Heart left ventricle (tissue), 16 donors: ENCODE results near the gene TNFRSF18. TPM values are rescaled to one million over a fixed set of nuclear protein-coding genes. Genes with fewer than 3 reads are reported as not detected.

Source experiments
- ATAC-seq, 4 donors: fragments of 200-7000 bp; cut with Tn5 transposase; one replicate each; pipeline ENCODE4 v1.9.1; 2020 to 2022; ENCODE audit warnings: moderate library complexity in 4 of 4, mild to moderate bottlenecking in 3 of 4, moderate number of reproducible peaks in 1 of 4
- DNase-seq, 5 donors: peaks; one replicate each; pipeline ENCODE4 v3.0.0-alpha.2; 2020
- H3K27ac ChIP-seq, 12 donors: fragments of 200-600 bp; sonication (generic) in 4 of 12; one replicate each; pipeline versions ENCODE4 v1.5.0 to v1.8.0; 2016 to 2022; ENCODE audit warnings: mild to moderate bottlenecking in 2 of 12
- H3K27me3 ChIP-seq, 9 donors: fragments of 200-600 bp; sonication (generic) in 2 of 9; one replicate each; pipeline versions ENCODE4 v1.5.1 to v1.8.0; 2016 to 2022; ENCODE audit warnings: mild to moderate bottlenecking in 3 of 9
- H3K36me3 ChIP-seq, 9 donors: fragments of 200-600 bp; sonication (generic) in 2 of 9; one replicate each; pipeline versions ENCODE4 v1.5.0 to v1.8.0; 2018 to 2022; ENCODE audit warnings: mild to moderate bottlenecking in 2 of 9
- H3K4me1 ChIP-seq, 12 donors: fragments of 200-600 bp; sonication (generic) in 4 of 12; one replicate each; pipeline versions ENCODE4 v1.5.0 to v1.8.0; 2016 to 2022; ENCODE audit warnings: mild to moderate bottlenecking in 3 of 12
- H3K4me3 ChIP-seq, 12 donors: fragments of 200-600 bp; sonication (generic) in 4 of 12; one replicate each; pipeline versions ENCODE4 v1.5.0 to v1.8.0; 2017 to 2022; ENCODE audit warnings: mild to moderate bottlenecking in 9 of 12, moderate library complexity in 4 of 12
- H3K9me3 ChIP-seq, 12 donors: fragments of 200-600 bp; sonication (generic) in 4 of 12; one replicate each; pipeline versions ENCODE4 v1.5.0 to v1.8.0; 2016 to 2022; ENCODE audit warnings: mild to moderate bottlenecking in 1 of 12
- POLR2A ChIP-seq, 2 donors: fragments of 450-650 bp; IDR thresholded peaks; one replicate each; pipeline ENCODE4 v1.6.1; 2017; ENCODE audit warnings: antibody characterized with exemption in 2 of 2, mild to moderate bottlenecking in 2 of 2, moderate library complexity in 2 of 2
- WGBS, 4 donors: extraction: QIAGEN DNeasy Blood & Tissue Kit in 2 of 4; methylation state at CpG; one replicate each; pipeline versions ENCODE4 v1.1.5 to v1.1.7; 2013 to 2018; 5-methylcytosine and 5-hydroxymethylcytosine counted together
- intact Hi-C, 10 donors: fragments of 100-400 bp; cut with DNase I; formaldehyde crosslinking; loops; one replicate each; pipeline versions ENCODE4 v1.11.1 to v1.14.2; 2022
- polyA plus RNA-seq, 2 donors: library from polyadenylated mRNA; stranded (reverse); fragments of 200-250 nt; gene quantifications; one replicate each; pipeline ENCODE4 v1.2.3, GENCODE V29; 2013
- total RNA-seq, 9 donors: library from RNA; depleted of rRNA in 2 of 9; stranded (reverse); fragments of >200 nt in 2 of 9; fragmentation: NEBNext Ultra II Directional in 3 of 9; extraction: Animal tissue kit (Norgen Biotek cat#: 25700) in 3 of 9; gene quantifications; one replicate each; pipeline versions ENCODE4 v1.1.0 to v1.2.4, GENCODE V29; 2016 to 2023
- TF ChIP-seq, protein P1 (sequence below), 12 donors: fragments of 200-600 bp; sonication (generic) in 4 of 12; IDR thresholded peaks; one replicate each; pipeline versions ENCODE4 v1.5.0 to v1.8.0; 2018 to 2022; ENCODE audit warnings: antibody characterized with exemption in 12 of 12, mild to moderate bottlenecking in 5 of 12
- donor health status: ischemic (EF 13 %, LVEDD 7.1; RV severe dilation, severe dysfunction).
- donor health status: healthy with polysubstance abuse.
- donor health status: DM: no; HTN: yes; CAD: no.
- donor health status: DM: no; HTN: no; CAD: no.
- donor health status: ischemic (EF 25% LVEDD 6.9; RV normal size, moderate dysfunction).
- donor health status: ischemic (EF 25% LVEDD 5.7; RV mildly dilated, moderate dysfunction).
- donor health status: healthy.
- donor health status: DM: yes; HTN: yes; CAD: no.
- donor health status: ischemic (EF 35%, LVEDD 5.7; RV mildly dilated, moderate dysfunction).
- donor health status: nonischemic (EF 11% LVEDD 7.7; RV severe dilation, severe dysfunction).
- donor health status: DM: yes; HTN: yes; CAD: no.
- donor health status: PGD.
- donor health status: ischemic (EF 29% LVEDD 5.4; RV normal size, mild dysfunction).
- donor health status: nonischemic (EF 23%, LVEDD 6.1; RV moderate dilation, normal function).

The TNFRSF18 gene
- total and polyA plus RNA-seq, 11 donors, result 0.24 to 0.93 (median 0.77) TPM; not detected in 8

DNA sequence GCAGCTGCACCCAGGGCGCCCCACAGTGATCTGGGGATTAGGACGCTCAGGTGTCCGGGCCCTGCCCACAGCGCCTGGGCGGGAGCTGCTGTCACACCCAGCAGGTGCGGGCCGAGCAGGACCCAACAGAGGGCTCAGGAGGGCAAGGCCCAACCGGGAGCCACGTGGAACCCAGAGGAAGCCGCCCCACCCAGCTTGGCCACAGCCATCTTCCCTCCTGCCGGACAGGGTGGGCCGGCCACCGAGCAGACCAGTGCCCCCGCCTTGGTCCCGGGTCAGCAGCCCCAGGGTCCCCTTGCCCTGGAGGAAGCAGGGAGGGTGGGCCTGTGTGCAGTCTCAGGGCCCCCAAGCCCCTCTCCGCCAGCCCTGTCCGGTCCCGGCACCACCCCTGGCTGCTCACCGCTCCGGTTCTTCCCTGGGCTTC, 39.0 kb downstream of the TNFRSF18 start:
- Histone ChIP-seq H3K27me3 (peaks cover 26 to 93% (median 63%) of the 10 kb centered on the region in 9 donors), H3K9me3 (no peaks in the 10 kb centered on the region), H3K36me3 (no peaks in the 10 kb centered on the region), H3K4me1 (no peaks in the 10 kb centered on the region), H3K27ac (no peak overlapping the region), H3K4me3 (no peak overlapping the region)
- WGBS, 4 donors, result 70 to 77% (median 75%) methylated on average over 8 to 20 of the region's 20 CpGs
- DNase-seq, result peak in 3 of 5 donors; percentile 17 to 51 (median 23)
- intact Hi-C loops, result loop anchor here in 1 of 10 donors (5.0 kb wide), 1 partner anchor 35 kb away; no protein-coding TSS in a partner anchor
- no peak for ATAC-seq
- TF ChIP-seq POLR2A (IDR thresholded peaks at IDR 0.05), result no peak
- TF ChIP-seq, protein P1, sequence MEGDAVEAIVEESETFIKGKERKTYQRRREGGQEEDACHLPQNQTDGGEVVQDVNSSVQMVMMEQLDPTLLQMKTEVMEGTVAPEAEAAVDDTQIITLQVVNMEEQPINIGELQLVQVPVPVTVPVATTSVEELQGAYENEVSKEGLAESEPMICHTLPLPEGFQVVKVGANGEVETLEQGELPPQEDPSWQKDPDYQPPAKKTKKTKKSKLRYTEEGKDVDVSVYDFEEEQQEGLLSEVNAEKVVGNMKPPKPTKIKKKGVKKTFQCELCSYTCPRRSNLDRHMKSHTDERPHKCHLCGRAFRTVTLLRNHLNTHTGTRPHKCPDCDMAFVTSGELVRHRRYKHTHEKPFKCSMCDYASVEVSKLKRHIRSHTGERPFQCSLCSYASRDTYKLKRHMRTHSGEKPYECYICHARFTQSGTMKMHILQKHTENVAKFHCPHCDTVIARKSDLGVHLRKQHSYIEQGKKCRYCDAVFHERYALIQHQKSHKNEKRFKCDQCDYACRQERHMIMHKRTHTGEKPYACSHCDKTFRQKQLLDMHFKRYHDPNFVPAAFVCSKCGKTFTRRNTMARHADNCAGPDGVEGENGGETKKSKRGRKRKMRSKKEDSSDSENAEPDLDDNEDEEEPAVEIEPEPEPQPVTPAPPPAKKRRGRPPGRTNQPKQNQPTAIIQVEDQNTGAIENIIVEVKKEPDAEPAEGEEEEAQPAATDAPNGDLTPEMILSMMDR (IDR thresholded peaks at IDR 0.05), result no peak

DNA sequence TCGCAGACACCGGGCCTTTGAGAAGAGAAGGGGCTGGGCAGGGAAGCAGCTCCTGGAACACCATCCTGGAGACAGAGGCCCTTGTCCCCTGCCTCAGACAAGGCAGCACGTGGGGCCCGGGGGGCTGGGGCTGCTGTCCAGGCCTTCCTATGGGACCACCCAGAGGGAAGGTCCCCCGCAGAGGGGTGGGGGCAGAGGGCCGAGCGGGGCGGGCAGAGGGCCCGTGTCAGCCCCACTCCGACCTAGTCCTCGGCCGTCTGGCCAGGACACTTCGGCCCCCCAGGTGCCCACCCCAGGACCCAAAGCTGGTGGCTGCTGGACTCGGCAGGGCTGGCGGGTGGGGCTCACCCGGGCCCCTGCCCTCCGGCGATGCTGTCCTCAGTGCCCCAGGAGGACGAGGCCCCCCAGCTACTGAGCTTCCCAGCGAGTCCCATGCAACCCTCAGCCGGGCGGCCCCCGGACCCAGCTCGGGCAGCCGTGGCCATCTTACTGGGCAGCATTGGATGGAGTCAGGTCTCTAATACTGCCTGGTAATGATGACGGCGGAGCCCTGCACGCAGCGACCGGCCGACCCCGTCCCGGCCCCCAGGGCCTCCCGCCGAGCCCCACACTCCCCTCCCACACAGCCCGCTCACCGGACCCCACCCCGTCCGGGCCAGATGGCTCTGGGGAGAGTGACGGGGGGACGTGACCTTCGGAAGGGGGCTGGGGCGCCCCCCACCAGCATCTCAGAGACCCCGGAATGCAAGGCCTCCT, 39.6 kb downstream of the TNFRSF18 start:
- Histone ChIP-seq H3K27ac (no peak overlapping the region), H3K4me3 (no peak overlapping the region), H3K4me1 (no peaks in the 10 kb centered on the region), H3K27me3 (peaks cover 26 to 93% (median 63%) of the 10 kb centered on the region in 9 donors), H3K9me3 (no peaks in the 10 kb centered on the region), H3K36me3 (no peaks in the 10 kb centered on the region)
- TF ChIP-seq POLR2A (IDR thresholded peaks at IDR 0.05), result no peak
- TF ChIP-seq, protein P1 (IDR thresholded peaks at IDR 0.05), result no peak
- no peak for ATAC-seq
- WGBS, 4 donors, result 73 to 79% (median 76%) methylated on average over 19 to 44 of the region's 44 CpGs
- DNase-seq, result peak in 3 of 5 donors; percentile 16 to 54 (median 21)
- intact Hi-C loops, result loop anchor here in 1 of 10 donors (5.0 kb wide), 1 partner anchor 35 kb away; no protein-coding TSS in a partner anchor

DNA sequence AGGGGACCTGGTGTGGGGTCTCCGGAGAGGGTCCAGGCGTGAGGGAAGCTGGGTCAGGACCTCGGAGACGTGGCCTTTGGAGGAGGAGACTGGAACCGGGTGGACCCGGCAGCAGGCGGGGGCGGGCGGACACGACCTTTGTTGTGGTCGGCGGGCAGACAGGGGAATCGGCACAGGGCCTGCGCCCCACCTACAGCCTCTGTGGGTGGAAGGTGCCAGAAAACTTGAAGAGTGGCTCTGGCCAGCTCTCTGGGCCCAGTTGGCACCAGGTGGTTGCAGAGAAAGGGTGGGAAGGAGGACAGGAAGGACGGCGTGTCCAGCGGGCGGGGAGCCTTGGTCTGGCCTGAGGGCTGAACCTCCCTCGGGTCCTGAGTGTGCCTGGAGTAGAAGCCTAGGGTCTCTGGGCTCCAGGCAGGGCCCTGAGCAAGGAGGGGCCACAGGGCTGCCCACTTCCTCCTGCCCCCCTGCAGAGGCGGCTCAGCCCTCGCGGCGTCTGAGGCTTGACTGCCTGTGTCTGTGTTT, 40.4 kb downstream of the TNFRSF18 start:
- H3K27me3 ChIP-seq, result peaks cover 22 to 93% (median 58%) of the 10 kb centered on the region in 9 donors
- no peak overlapping the region for H3K27ac ChIP-seq
- TF ChIP-seq, protein P1 (IDR thresholded peaks at IDR 0.05), result no peak
- TF ChIP-seq POLR2A (IDR thresholded peaks at IDR 0.05), result no peak
- H3K9me3 ChIP-seq, result no peaks in the 10 kb centered on the region
- intact Hi-C loops, result loop anchor here in 1 of 10 donors (5.0 kb wide), 1 partner anchor 34 kb away; no protein-coding TSS in a partner anchor
- H3K4me1 ChIP-seq, result no peaks in the 10 kb centered on the region
- peak in 2 of 5 donors; percentile 26 to 41 for DNase-seq
- H3K36me3 ChIP-seq, result no peaks in the 10 kb centered on the region
- no peak overlapping the region for H3K4me3 ChIP-seq
- 58 to 65% (median 62%) methylated on average over 23 of the region's 23 CpGs for WGBS, 4 donors
- ATAC-seq, result no peak

DNA sequence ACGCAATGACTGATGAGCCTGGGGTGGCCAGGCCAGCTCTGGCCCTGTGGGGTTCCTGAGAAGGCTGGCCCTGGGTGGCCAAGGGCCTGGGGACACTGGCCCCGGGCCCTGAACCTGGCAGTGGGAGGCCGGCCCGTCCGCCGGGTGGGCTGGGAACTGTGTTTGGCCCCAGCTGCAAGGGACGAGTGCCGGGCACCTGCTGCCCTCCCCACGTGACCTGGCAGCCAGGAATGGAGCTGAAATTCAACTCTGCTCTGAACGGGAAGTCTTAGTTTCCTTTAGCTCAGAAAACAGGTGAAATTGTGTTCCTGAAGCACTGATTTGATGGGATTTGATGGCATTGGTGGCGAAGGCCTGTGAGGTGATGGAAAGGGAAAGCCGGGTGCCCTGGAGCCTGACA, 40.9 kb downstream of the TNFRSF18 start:
- WGBS, 4 donors, result 79 to 92% (median 81%) methylated on average over 4 to 12 of the region's 12 CpGs
- H3K4me1 ChIP-seq, result no peaks in the 10 kb centered on the region
- no peak overlapping the region for H3K4me3 ChIP-seq
- no peaks in the 10 kb centered on the region for H3K36me3 ChIP-seq
- ATAC-seq (no peak), DNase-seq (peak in 1 of 5 donors; percentile 21)
- H3K9me3 ChIP-seq, result no peaks in the 10 kb centered on the region
- peaks cover 22 to 88% (median 53%) of the 10 kb centered on the region in 9 donors for H3K27me3 ChIP-seq
- intact Hi-C loops, result loop anchor here in 1 of 10 donors (5.0 kb wide), 1 partner anchor 33 kb away; no protein-coding TSS in a partner anchor
- TF ChIP-seq POLR2A (IDR thresholded peaks at IDR 0.05), result no peak
- TF ChIP-seq, protein P1 (IDR thresholded peaks at IDR 0.05), result no peak
- H3K27ac ChIP-seq, result no peak overlapping the region
